ENCODE results near the gene NUDT13.

- TF ChIP-seq, protein P1, sequence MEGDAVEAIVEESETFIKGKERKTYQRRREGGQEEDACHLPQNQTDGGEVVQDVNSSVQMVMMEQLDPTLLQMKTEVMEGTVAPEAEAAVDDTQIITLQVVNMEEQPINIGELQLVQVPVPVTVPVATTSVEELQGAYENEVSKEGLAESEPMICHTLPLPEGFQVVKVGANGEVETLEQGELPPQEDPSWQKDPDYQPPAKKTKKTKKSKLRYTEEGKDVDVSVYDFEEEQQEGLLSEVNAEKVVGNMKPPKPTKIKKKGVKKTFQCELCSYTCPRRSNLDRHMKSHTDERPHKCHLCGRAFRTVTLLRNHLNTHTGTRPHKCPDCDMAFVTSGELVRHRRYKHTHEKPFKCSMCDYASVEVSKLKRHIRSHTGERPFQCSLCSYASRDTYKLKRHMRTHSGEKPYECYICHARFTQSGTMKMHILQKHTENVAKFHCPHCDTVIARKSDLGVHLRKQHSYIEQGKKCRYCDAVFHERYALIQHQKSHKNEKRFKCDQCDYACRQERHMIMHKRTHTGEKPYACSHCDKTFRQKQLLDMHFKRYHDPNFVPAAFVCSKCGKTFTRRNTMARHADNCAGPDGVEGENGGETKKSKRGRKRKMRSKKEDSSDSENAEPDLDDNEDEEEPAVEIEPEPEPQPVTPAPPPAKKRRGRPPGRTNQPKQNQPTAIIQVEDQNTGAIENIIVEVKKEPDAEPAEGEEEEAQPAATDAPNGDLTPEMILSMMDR (IDR thresholded peaks at IDR 0.05): peak; percentile 18 to 83 (median 78)
- peak; percentile 96 to 98 for TF ChIP-seq POLR2A (IDR thresholded peaks at IDR 0.05)
Measured at GRCh38 chr10:73096449-73097304, 13.6 kb upstream of the NUDT13 start, which contains the start of gene P4HA1.

Data from gastroesophageal sphincter (tissue), 3 donors.